ENCODE results near the gene BBIP1.

Gene BBIP1

DNA sequence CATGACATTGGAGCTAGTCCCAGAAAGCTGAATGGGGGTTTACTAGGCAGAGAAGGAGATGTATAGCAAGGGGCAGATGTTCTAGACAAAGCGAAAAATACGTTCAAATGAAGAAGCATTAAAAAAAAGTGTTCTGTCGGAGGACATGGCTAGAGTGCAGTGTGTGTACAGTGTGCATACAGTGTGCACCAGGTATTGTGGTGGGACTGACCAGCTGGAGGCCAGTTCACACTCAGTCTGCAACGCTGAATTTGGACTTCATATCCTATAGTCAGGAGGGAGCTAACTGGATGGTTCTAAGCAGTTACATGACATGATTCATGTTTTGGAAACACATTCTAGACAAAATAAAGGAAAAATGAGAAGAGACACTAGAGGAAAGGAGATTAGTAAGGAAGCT is 8.8 kb downstream of the BBIP1 start:
- Histone ChIP-seq H3K27me3 (ENCODE audit: control insufficient read depth in 1 of 2, insufficient read depth in 2 of 2, low read length in 2 of 2) (no peaks in the 10 kb centered on the region), H3K4me3 (ENCODE audit: low read depth in 1 of 2, low read length in 2 of 2) (no peak overlapping the region), H3K27ac (ENCODE audit: low read depth, low read length) (no peak overlapping the region), H3K9ac (ENCODE audit: low read depth in 1 of 2, low read length in 2 of 2) (no peak overlapping the region), H3K9me3 (ENCODE audit: control insufficient read depth in 1 of 2, low read length in 2 of 2) (no peaks in the 10 kb centered on the region), H3K4me1 (ENCODE audit: control insufficient read depth in 1 of 2, insufficient read depth in 2 of 2, low read length in 2 of 2) (no peaks in the 10 kb centered on the region), H3K36me3 (ENCODE audit: control insufficient read depth in 1 of 2, insufficient read depth in 2 of 2, low read length in 2 of 2) (no peaks in the 10 kb centered on the region)

DNA sequence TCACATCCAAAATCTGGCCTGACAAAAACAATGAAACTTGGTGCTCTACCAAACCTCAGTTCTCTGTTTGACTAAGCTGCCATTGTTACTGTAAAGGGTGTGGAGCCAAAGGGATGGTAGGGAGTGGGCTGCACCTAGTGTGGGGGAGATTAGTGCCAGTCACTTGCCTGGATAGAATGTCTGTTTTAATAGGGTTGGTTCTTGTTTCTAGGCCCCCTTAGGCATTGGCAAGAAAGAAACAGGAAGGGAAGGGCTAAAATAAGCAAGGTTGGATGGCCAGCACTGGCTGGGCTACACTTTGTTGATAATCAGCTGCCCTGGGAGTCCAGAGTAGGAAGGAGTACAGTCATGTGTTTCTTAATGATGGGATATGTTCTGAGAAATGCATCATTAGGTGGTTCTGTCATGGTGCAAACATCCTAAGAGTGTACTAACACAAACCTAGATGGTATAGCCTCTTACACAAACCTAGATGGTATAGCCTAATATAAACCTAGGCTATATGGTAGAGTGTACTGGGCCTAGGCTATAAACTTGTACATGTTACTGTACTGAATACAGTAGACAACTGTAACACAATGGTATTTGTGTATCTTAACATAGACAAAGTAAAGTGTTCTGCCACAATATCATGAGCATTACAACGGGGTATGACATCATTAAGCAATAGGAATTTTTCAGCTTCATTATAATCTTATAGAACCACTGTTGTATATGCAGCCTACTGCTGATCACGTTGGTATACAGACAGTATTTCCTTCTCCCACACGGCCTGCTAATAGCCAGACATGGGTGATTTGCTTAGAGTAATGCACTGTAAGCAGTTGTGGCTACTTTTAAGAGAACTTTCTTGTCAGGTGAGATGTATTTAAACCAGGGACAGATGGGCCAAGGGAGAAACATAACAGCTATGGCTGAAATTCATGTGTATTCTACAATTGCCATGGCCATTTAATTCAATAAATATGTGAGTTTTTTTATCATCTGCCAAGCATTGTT is 15.4 kb downstream of the BBIP1 start:
- no peak overlapping the region for H3K27ac ChIP-seq (ENCODE audit: low read depth, low read length)
- no peaks in the 10 kb centered on the region for H3K9me3 ChIP-seq (ENCODE audit: control insufficient read depth in 1 of 2, low read length in 2 of 2)
- H3K36me3 ChIP-seq (ENCODE audit: control insufficient read depth in 1 of 2, insufficient read depth in 2 of 2, low read length in 2 of 2) = peaks cover 20 to 37% of the 10 kb centered on the region in 2 donors
- H3K9ac ChIP-seq (ENCODE audit: low read depth in 1 of 2, low read length in 2 of 2) = no peak overlapping the region
- no peaks in the 10 kb centered on the region for H3K27me3 ChIP-seq (ENCODE audit: control insufficient read depth in 1 of 2, insufficient read depth in 2 of 2, low read length in 2 of 2)
- H3K4me3 ChIP-seq (ENCODE audit: low read depth in 1 of 2, low read length in 2 of 2) = no peak overlapping the region
- H3K4me1 ChIP-seq (ENCODE audit: control insufficient read depth in 1 of 2, insufficient read depth in 2 of 2, low read length in 2 of 2) = no peaks in the 10 kb centered on the region

DNA sequence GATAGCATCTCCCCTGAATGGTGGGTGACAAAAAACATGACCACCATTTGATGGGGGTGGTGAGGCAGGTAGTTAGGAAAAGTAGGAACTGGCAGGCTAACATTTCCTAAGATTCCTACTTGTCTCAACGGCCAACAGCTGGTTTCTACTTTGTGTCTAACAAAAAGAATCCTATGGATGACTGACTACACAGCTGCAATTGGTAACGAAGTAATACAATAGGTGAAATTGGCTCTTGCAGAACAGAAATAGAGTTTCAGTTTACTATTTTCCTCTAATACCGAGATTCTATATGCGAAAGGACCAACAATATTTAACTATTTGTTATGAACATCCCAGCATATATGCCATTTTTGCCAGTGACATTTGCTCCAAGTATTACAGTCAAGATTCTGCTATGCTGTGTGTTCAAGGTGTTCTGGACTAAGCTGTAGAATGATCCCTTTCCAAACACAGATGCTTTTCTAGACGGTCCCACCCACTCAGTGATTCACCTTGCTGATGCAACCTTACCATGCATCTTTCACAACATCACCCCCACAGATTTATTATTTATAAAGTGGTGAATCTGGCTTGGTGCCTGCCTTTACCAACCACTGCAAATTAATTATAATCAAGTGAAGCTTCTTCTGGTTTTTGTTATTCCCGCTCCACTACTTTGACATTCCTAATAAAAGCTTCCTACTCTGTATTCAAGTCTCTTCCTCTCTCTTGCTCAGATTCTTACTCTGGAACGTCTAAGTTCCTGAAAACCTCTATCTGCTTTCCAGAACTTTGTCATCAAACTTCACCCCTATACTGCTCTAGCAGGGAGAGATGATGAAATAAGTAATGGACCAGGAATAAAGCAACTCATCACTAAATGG is 16.8 kb downstream of the BBIP1 start:
- Histone ChIP-seq H3K4me1 (ENCODE audit: control insufficient read depth in 1 of 2, insufficient read depth in 2 of 2, low read length in 2 of 2) (peaks cover under 1 to 2% of the 10 kb centered on the region in 2 donors), H3K9ac (ENCODE audit: low read depth in 1 of 2, low read length in 2 of 2) (no peak overlapping the region), H3K9me3 (ENCODE audit: control insufficient read depth in 1 of 2, low read length in 2 of 2) (no peaks in the 10 kb centered on the region), H3K4me3 (ENCODE audit: low read depth in 1 of 2, low read length in 2 of 2) (no peak overlapping the region), H3K36me3 (ENCODE audit: control insufficient read depth in 1 of 2, insufficient read depth in 2 of 2, low read length in 2 of 2) (peaks cover 28 to 40% of the 10 kb centered on the region in 2 donors), H3K27me3 (ENCODE audit: control insufficient read depth in 1 of 2, insufficient read depth in 2 of 2, low read length in 2 of 2) (no peaks in the 10 kb centered on the region), H3K27ac (ENCODE audit: low read depth, low read length) (no peak overlapping the region)

DNA sequence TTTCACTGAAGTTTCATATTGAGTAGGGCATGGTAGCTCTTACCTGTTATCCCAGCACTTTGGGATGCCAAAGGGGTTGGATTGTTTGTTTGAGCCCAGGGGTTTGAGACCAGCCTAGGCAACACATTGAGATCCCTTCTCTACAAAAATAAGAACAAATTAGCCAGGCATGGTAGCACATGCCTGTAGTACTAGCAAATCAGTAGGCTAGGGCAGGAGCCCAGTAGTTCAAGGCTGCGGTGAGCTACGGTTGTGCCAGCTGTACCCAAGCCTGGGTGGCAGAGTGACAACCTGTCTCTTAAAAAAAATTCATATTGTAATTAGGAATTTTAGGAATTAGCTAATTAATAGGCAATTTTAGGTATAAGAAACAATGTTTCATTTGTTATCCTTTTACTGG is 18.0 kb downstream of the BBIP1 start:
- Histone ChIP-seq H3K4me1 (ENCODE audit: control insufficient read depth in 1 of 2, insufficient read depth in 2 of 2, low read length in 2 of 2) (peaks cover 9 to 10% of the 10 kb centered on the region in 2 donors), H3K9ac (ENCODE audit: low read depth in 1 of 2, low read length in 2 of 2) (no peak overlapping the region), H3K27me3 (ENCODE audit: control insufficient read depth in 1 of 2, insufficient read depth in 2 of 2, low read length in 2 of 2) (no peaks in the 10 kb centered on the region), H3K27ac (ENCODE audit: low read depth, low read length) (no peak overlapping the region), H3K4me3 (ENCODE audit: low read depth in 1 of 2, low read length in 2 of 2) (no peak overlapping the region), H3K36me3 (ENCODE audit: control insufficient read depth in 1 of 2, insufficient read depth in 2 of 2, low read length in 2 of 2) (peaks cover 37 to 49% of the 10 kb centered on the region in 2 donors), H3K9me3 (ENCODE audit: control insufficient read depth in 1 of 2, low read length in 2 of 2) (no peaks in the 10 kb centered on the region)

GRCh38 chr10:110898391-110898790 is 20.6 kb downstream of the BBIP1 start:
- Histone ChIP-seq H3K27ac (ENCODE audit: low read depth, low read length) (no peak overlapping the region), H3K9ac (ENCODE audit: low read depth in 1 of 2, low read length in 2 of 2) (no peak overlapping the region), H3K4me1 (ENCODE audit: control insufficient read depth in 1 of 2, insufficient read depth in 2 of 2, low read length in 2 of 2) (peaks cover 10 to 25% of the 10 kb centered on the region in 2 donors), H3K36me3 (ENCODE audit: control insufficient read depth in 1 of 2, insufficient read depth in 2 of 2, low read length in 2 of 2) (peaks cover 50 to 60% of the 10 kb centered on the region in 2 donors), H3K4me3 (ENCODE audit: low read depth in 1 of 2, low read length in 2 of 2) (no peak overlapping the region), H3K27me3 (ENCODE audit: control insufficient read depth in 1 of 2, insufficient read depth in 2 of 2, low read length in 2 of 2) (no peaks in the 10 kb centered on the region), H3K9me3 (ENCODE audit: control insufficient read depth in 1 of 2, low read length in 2 of 2) (no peaks in the 10 kb centered on the region)

DNA sequence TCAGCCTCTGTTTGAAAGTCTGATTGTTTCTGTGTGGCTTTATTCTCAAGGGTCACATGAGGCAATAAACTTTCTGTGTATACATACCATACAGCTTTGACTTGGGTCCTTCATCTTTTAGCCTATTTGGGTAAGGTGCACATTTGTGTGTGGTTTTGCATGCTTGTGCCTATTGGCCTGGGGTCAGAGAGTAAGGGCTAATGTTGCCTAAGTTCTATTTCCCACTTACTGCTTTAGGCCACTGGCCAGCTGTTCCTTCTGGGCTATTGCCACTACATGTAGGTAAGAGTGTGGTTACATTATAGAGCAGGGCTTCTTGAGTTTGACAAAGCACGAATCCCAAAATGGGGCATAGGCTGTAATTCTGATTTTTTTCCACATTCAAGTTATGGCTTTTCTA is 21.8 kb downstream of the BBIP1 start:
- no peak overlapping the region for H3K27ac ChIP-seq (ENCODE audit: low read depth, low read length)
- no peak overlapping the region for H3K4me3 ChIP-seq (ENCODE audit: low read depth in 1 of 2, low read length in 2 of 2)
- peaks cover 10 to 28% of the 10 kb centered on the region in 2 donors for H3K4me1 ChIP-seq (ENCODE audit: control insufficient read depth in 1 of 2, insufficient read depth in 2 of 2, low read length in 2 of 2)
- H3K9me3 ChIP-seq (ENCODE audit: control insufficient read depth in 1 of 2, low read length in 2 of 2) = no peaks in the 10 kb centered on the region
- no peak overlapping the region for H3K9ac ChIP-seq (ENCODE audit: low read depth in 1 of 2, low read length in 2 of 2)
- no peaks in the 10 kb centered on the region for H3K27me3 ChIP-seq (ENCODE audit: control insufficient read depth in 1 of 2, insufficient read depth in 2 of 2, low read length in 2 of 2)
- peaks cover 50 to 66% of the 10 kb centered on the region in 2 donors for H3K36me3 ChIP-seq (ENCODE audit: control insufficient read depth in 1 of 2, insufficient read depth in 2 of 2, low read length in 2 of 2)

- Histone ChIP-seq H3K27me3 (ENCODE audit: control insufficient read depth in 1 of 2, insufficient read depth in 2 of 2, low read length in 2 of 2) (no peaks in the 10 kb centered on the region), H3K4me3 (ENCODE audit: low read depth in 1 of 2, low read length in 2 of 2) (no peak overlapping the region), H3K9me3 (ENCODE audit: control insufficient read depth in 1 of 2, low read length in 2 of 2) (no peaks in the 10 kb centered on the region), H3K4me1 (ENCODE audit: control insufficient read depth in 1 of 2, insufficient read depth in 2 of 2, low read length in 2 of 2) (peaks cover 10 to 28% of the 10 kb centered on the region in 2 donors), H3K27ac (ENCODE audit: low read depth, low read length) (no peak overlapping the region), H3K36me3 (ENCODE audit: control insufficient read depth in 1 of 2, insufficient read depth in 2 of 2, low read length in 2 of 2) (peaks cover 44 to 66% of the 10 kb centered on the region in 2 donors), H3K9ac (ENCODE audit: low read depth in 1 of 2, low read length in 2 of 2) (no peak overlapping the region)
Measured at GRCh38 chr10:110893559-110894179, 25.3 kb downstream of the BBIP1 start.

DNA sequence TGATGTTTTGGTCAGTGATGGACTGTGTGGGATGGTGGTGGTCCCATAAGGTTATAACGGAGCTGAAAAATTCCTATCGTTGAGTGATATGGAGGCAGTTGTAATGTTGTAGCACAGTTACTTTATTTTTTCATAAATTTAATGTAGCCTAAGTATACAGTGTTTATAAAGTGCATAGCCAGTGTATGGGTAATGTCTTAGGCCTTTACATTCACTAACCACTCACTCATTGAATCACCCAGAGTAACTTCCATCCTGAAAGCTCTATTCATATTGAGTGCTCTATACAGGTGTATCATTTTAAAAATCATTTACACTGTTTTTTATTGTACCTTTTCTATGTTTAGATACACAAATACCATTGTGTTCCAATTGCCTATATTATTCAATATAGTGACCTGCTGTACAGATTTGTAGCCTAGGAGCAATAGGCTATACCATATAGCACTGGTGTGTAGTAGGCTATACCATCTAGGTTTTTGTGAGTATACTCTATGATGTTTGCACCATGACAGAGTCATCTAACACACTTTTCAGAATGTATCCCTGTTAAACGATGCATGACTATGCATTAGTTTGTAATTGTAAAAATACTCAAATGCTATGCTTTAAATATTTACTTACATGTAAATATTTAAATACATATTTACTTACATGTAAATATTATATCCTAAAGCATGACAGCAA is 26.2 kb downstream of the BBIP1 start:
- no peak overlapping the region for H3K4me3 ChIP-seq (ENCODE audit: low read depth in 1 of 2, low read length in 2 of 2)
- H3K36me3 ChIP-seq (ENCODE audit: control insufficient read depth in 1 of 2, insufficient read depth in 2 of 2, low read length in 2 of 2) = peaks cover 38 to 74% of the 10 kb centered on the region in 2 donors
- no peaks in the 10 kb centered on the region for H3K27me3 ChIP-seq (ENCODE audit: control insufficient read depth in 1 of 2, insufficient read depth in 2 of 2, low read length in 2 of 2)
- no peak overlapping the region for H3K27ac ChIP-seq (ENCODE audit: low read depth, low read length)
- H3K9me3 ChIP-seq (ENCODE audit: control insufficient read depth in 1 of 2, low read length in 2 of 2) = no peaks in the 10 kb centered on the region
- H3K9ac ChIP-seq (ENCODE audit: low read depth in 1 of 2, low read length in 2 of 2) = no peak overlapping the region
- H3K4me1 ChIP-seq (ENCODE audit: control insufficient read depth in 1 of 2, insufficient read depth in 2 of 2, low read length in 2 of 2) = peaks cover 10 to 28% of the 10 kb centered on the region in 2 donors

DNA sequence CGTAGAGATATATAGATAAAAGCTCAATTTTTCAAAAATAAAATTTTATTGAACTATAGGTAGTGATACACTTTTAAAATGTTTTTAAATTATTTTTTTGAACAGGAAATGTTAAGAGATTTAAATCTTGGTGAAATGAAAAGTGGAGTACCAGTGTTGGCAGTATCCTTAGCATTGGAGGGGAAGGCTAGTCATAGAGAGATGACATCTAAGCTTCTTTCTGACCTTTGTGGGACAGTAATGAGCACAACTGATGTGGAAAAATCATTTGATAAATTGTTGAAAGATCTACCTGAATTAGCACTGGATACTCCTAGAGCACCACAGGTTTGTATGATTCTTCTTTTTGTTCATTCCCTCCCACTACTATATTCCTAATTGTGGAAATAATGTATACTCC is 31.4 kb downstream of the BBIP1 start:
- Histone ChIP-seq H3K9ac (ENCODE audit: low read depth in 1 of 2, low read length in 2 of 2) (no peak overlapping the region), H3K27ac (ENCODE audit: low read depth, low read length) (no peak overlapping the region), H3K27me3 (ENCODE audit: control insufficient read depth in 1 of 2, insufficient read depth in 2 of 2, low read length in 2 of 2) (no peaks in the 10 kb centered on the region), H3K4me1 (ENCODE audit: control insufficient read depth in 1 of 2, insufficient read depth in 2 of 2, low read length in 2 of 2) (peaks cover 0 to 6% of the 10 kb centered on the region in 2 donors), H3K9me3 (ENCODE audit: control insufficient read depth in 1 of 2, low read length in 2 of 2) (no peaks in the 10 kb centered on the region), H3K4me3 (ENCODE audit: low read depth in 1 of 2, low read length in 2 of 2) (no peak overlapping the region), H3K36me3 (ENCODE audit: control insufficient read depth in 1 of 2, insufficient read depth in 2 of 2, low read length in 2 of 2) (peaks cover 28 to 71% of the 10 kb centered on the region in 2 donors)

Data from duodenal mucosa (tissue), 2 donors.